SK-N-SH (cell line): Measurements from ENCODE around the gene CSNK1G2. TPM values are rescaled to one million over a fixed set of nuclear protein-coding genes. Genes with fewer than 3 reads are reported as not detected.

ENCODE experiments used
- CTCF ChIA-PET: fragments of 300-600, 350-600 bp; formaldehyde crosslinking; extraction: SDS; loops from one replicate; lab custom pipeline; 2021; lab: Yijun Ruan, JAX
- POLR2A ChIA-PET: fragments of 350-600 bp; sonication (Branson Sonifier 250); formaldehyde crosslinking; extraction: SDS; loops from one replicate; lab custom pipeline; 2020; ENCODE audit warnings: antibody characterized with exemption, inconsistent platforms; lab: Yijun Ruan, JAX
- DNase-seq: peaks from one replicate; pipeline ENCODE4 v3.0.0; 2012
- H2AFZ ChIP-seq: fragments of 200-600 bp; sonication (generic); 2 replicates; pipeline ENCODE4 v1.8.1; 2016; ENCODE audit warnings: antibody characterized with exemption, mild to moderate bottlenecking, low read depth
- H3F3A ChIP-seq: fragments of 200-600 bp; sonication (generic); replicated peaks from 2 replicates; pipeline ENCODE3; 2016; ENCODE audit warnings: antibody characterized with exemption, mild to moderate bottlenecking; ENCODE audit not compliant: insufficient read depth
- H3K27ac ChIP-seq, 2 experiments: fragments of 200-500 bp in 1 of 2; fragments of 200-600 bp in 1 of 2; sonication (Bioruptor generic) in 1 of 2; sonication (generic), shearing (Covaris generic) in 1 of 2; 2 replicates each; pipeline versions ENCODE4 v1.5.1 to v1.6.1; 2014 to 2016; ENCODE audit warnings: low read depth in 2 of 2, inconsistent platforms in 1 of 2, low read length in 1 of 2, mild to moderate bottlenecking in 1 of 2, mixed read lengths in 1 of 2
- H3K27me3 ChIP-seq: fragments of 200-600 bp; sonication (generic), shearing (Covaris generic); 2 replicates; pipeline ENCODE4 v1.6.1; 2016; ENCODE audit warnings: mixed run types; ENCODE audit not compliant: insufficient read depth
- H3K36me3 ChIP-seq, 2 experiments: fragments of 200-500 bp in 1 of 2; fragments of 200-600 bp in 1 of 2; sonication (Bioruptor generic) in 1 of 2; sonication (generic) in 1 of 2; replicated peaks in 1 of 2; 2 replicates each; pipeline versions ENCODE3 to v1.5.1; 2014 to 2016; ENCODE audit warnings: low read length in 1 of 2, mild to moderate bottlenecking in 1 of 2; ENCODE audit not compliant: insufficient read depth in 2 of 2, control insufficient read depth in 1 of 2
- H3K4me1 ChIP-seq, 2 experiments: fragments of 200-500 bp in 1 of 2; fragments of 200-600 bp in 1 of 2; sonication (Bioruptor generic) in 1 of 2; sonication (generic), shearing (Covaris generic) in 1 of 2; 2 replicates each; pipeline versions ENCODE4 v1.5.1 to v1.6.1; 2014 to 2016; ENCODE audit warnings: low read depth in 1 of 2, low read length in 1 of 2, mixed run types in 1 of 2; ENCODE audit not compliant: insufficient read depth in 2 of 2, control insufficient read depth in 1 of 2
- H3K4me2 ChIP-seq: fragments of 200-600 bp; sonication (generic), shearing (Covaris generic); 2 replicates; pipeline ENCODE4 v1.6.1; 2017; ENCODE audit warnings: mixed run types
- H3K4me3 ChIP-seq, 2 experiments: fragments of 200-500 bp in 1 of 2; fragments of 200-600 bp in 1 of 2; sonication (Bioruptor generic) in 1 of 2; sonication (generic), shearing (Covaris generic) in 1 of 2; 2 replicates each; pipeline versions ENCODE4 v1.5.1 to v1.8.1; 2014 to 2016; ENCODE audit warnings: low read depth in 2 of 2, inconsistent platforms in 1 of 2, low read length in 1 of 2, mild to moderate bottlenecking in 1 of 2, mixed read lengths in 1 of 2, moderate library complexity in 1 of 2
- H3K79me2 ChIP-seq: fragments of 200-600 bp; sonication (generic); 2 replicates; pipeline ENCODE4 v1.8.1; 2017; ENCODE audit warnings: mild to moderate bottlenecking; ENCODE audit not compliant: insufficient read depth
- H3K9ac ChIP-seq: fragments of 200-600 bp; sonication (generic); 2 replicates; pipeline ENCODE4 v1.6.1; 2017; ENCODE audit warnings: mixed run types
- H3K9me2 ChIP-seq: fragments of 200-600 bp; sonication (generic); 2 replicates; pipeline ENCODE4 v1.6.1; 2017; ENCODE audit warnings: mixed run types
- H3K9me3 ChIP-seq: fragments of 200-600 bp; sonication (generic); 2 replicates; pipeline ENCODE4 v1.6.1; 2017; ENCODE audit warnings: mixed run types, mild to moderate bottlenecking, moderate library complexity
- H4K20me1 ChIP-seq: fragments of 200-600 bp; sonication (generic); 2 replicates; pipeline ENCODE4 v1.6.1; 2017; ENCODE audit warnings: mild to moderate bottlenecking, mixed run types; ENCODE audit not compliant: insufficient read depth
- CHD2 ChIP-seq: fragments of 150-350 bp; IDR thresholded peaks from 2 replicates; pipeline ENCODE4 v1.6.1; 2018; ENCODE audit warnings: low read length; ENCODE audit not compliant: partially characterized antibody
- CTCF ChIP-seq: fragments of 200-600 bp; sonication (generic); IDR thresholded peaks from 2 replicates; pipeline ENCODE4 v1.6.1; 2017; ENCODE audit warnings: antibody characterized with exemption, mild to moderate bottlenecking, moderate library complexity
- FOSL2 ChIP-seq: IDR thresholded peaks from 2 replicates; pipeline ENCODE4 v1.4.0; 2012; ENCODE audit warnings: low read depth, mild to moderate bottlenecking, moderate library complexity, borderline replicate concordance
- GABPA ChIP-seq: IDR thresholded peaks from 2 replicates; pipeline ENCODE4 v1.4.0; 2012; ENCODE audit warnings: low read depth, mild to moderate bottlenecking
- GATA2 ChIP-seq: sonication (generic); formaldehyde crosslinking; IDR thresholded peaks from 2 replicates; pipeline ENCODE4 v1.5.0; 2020; ENCODE audit warnings: mild to moderate bottlenecking, missing genetic modification reagents
- MAX ChIP-seq: IDR thresholded peaks from 2 replicates; pipeline ENCODE4 v1.4.0; 2012; ENCODE audit warnings: low read depth
- NFIC ChIP-seq: IDR thresholded peaks from 2 replicates; pipeline ENCODE4 v1.4.0; 2012; ENCODE audit warnings: borderline replicate concordance
- NRF1 ChIP-seq: IDR thresholded peaks from 2 replicates; pipeline ENCODE4 v1.6.1; 2012; ENCODE audit warnings: low read depth, mild to moderate bottlenecking, low read length
- RAD21 ChIP-seq: IDR thresholded peaks from 2 replicates; pipeline ENCODE4 v1.6.1; 2012; ENCODE audit warnings: mild to moderate bottlenecking, low read length
- RCOR1 ChIP-seq: fragments of 150-350 bp; IDR thresholded peaks from 2 replicates; pipeline ENCODE4 v1.6.1; 2017; ENCODE audit warnings: antibody characterized with exemption, low read length
- REST ChIP-seq: IDR thresholded peaks from 2 replicates; pipeline ENCODE4 v1.6.1; 2012; ENCODE audit warnings: mild to moderate bottlenecking, low read depth, low read length, moderate library complexity
- RXRA ChIP-seq: IDR thresholded peaks from 2 replicates; pipeline ENCODE4 v1.4.0; 2012; ENCODE audit warnings: low read depth, mild to moderate bottlenecking, borderline replicate concordance
- SMC3 ChIP-seq: IDR thresholded peaks from 2 replicates; pipeline ENCODE4 v1.6.1; 2012; ENCODE audit warnings: low read depth, low read length, improper control_type of control experiment
- TCF12 ChIP-seq: IDR thresholded peaks from 2 replicates; pipeline ENCODE4 v1.4.0; 2012
- TEAD4 ChIP-seq: IDR thresholded peaks from 2 replicates; pipeline ENCODE4 v1.4.0; 2012; ENCODE audit warnings: mild to moderate bottlenecking, borderline replicate concordance; ENCODE audit not compliant: insufficient read depth
- WGBS: methylation state at CpG from one replicate; pipeline ENCODE4 v1.1.6; 2017; ENCODE audit warnings: low lambda C conversion rate; 5-methylcytosine and 5-hydroxymethylcytosine counted together
- polyA plus RNA-seq, 3 experiments: library from polyadenylated mRNA; depleted of rRNA; stranded (reverse); fragments of >200 nt; gene quantifications; 2 replicates each; pipeline ENCODE4 v1.2.3, GENCODE V29; 2012
- TF ChIP-seq, protein P1 (sequence below): fragments of 150-350 bp; IDR thresholded peaks from 2 replicates; pipeline ENCODE4 v1.6.1; 2016; ENCODE audit warnings: mild to moderate bottlenecking, low read depth, low read length

CSNK1G2 gene
- polyA plus RNA-seq, 1 of the 3 experiments (the other 2 are of a cell fraction): 79.4 TPM

- TF ChIP-seq REST: no peak
- TF ChIP-seq NRF1: no peak
- TF ChIP-seq MAX: no peak
These were observed 27.0 kb upstream of the CSNK1G2 start (continued) for GRCh38 chr19:1913781-1914577.

GRCh38 chr19:1914826-1915341, 26.1 kb upstream of the CSNK1G2 start:
- ChIA-PET POLR2A (no interaction called here), CTCF (interaction anchor here (1.0 to 3.5 kb wide), 2 partner anchors 14 to 15 kb away, joined by 3 to 15 read pairs; no protein-coding TSS in a partner anchor)
- Histone ChIP-seq H3K27ac (no peak overlapping the region), H3K9me3 (no peaks in the 10 kb centered on the region), H3K9ac (no peak overlapping the region), H3K27me3 (no peaks in the 10 kb centered on the region), H3F3A (no peaks in the 10 kb centered on the region), H3K4me3 (no peak overlapping the region), H3K4me1 (peaks cover 0 to 2% of the 10 kb centered on the region in 2 experiments; a peak in 1 of 4 replicates), H4K20me1 (peaks cover 31% of the 10 kb centered on the region), H3K4me2 (no peak overlapping the region), H3K9me2 (no peaks in the 10 kb centered on the region), H3K36me3 (peaks cover 0 to 33% of the 10 kb centered on the region in 2 experiments), H2AFZ (no peak overlapping the region), H3K79me2 (peaks cover 52% of the 10 kb centered on the region)
- DNase-seq: no peak
- 86% methylated on average over 7 of the region's 23 CpGs for WGBS
- TF ChIP-seq RAD21: no peak
- TF ChIP-seq, all 33 proteins: peak for 0

GRCh38 chr19:1917146-1917545, 23.8 kb upstream of the CSNK1G2 start:
- DNase-seq: no peak
- Histone ChIP-seq H3K27ac (no peak overlapping the region), H3K4me2 (no peak overlapping the region), H3K4me3 (no peak overlapping the region), H3F3A (no peaks in the 10 kb centered on the region), H3K9me2 (no peaks in the 10 kb centered on the region), H3K79me2 (peaks cover 29% of the 10 kb centered on the region), H3K9ac (no peak overlapping the region), H4K20me1 (peaks cover 15% of the 10 kb centered on the region; the same call in 1 of the 2 replicates), H3K9me3 (no peaks in the 10 kb centered on the region), H3K27me3 (no peaks in the 10 kb centered on the region), H2AFZ (no peak overlapping the region), H3K4me1 (no peaks in the 10 kb centered on the region), H3K36me3 (peaks cover 0 to 46% of the 10 kb centered on the region in 2 experiments)
- CTCF ChIA-PET: interaction anchor here (2.4 kb wide), 1 partner anchor 11 kb away, joined by 10 read pairs; no protein-coding TSS in a partner anchor
- POLR2A ChIA-PET: no interaction called here
- WGBS: 96% methylated on average over 17 of the region's 17 CpGs
- TF ChIP-seq, protein P1, sequence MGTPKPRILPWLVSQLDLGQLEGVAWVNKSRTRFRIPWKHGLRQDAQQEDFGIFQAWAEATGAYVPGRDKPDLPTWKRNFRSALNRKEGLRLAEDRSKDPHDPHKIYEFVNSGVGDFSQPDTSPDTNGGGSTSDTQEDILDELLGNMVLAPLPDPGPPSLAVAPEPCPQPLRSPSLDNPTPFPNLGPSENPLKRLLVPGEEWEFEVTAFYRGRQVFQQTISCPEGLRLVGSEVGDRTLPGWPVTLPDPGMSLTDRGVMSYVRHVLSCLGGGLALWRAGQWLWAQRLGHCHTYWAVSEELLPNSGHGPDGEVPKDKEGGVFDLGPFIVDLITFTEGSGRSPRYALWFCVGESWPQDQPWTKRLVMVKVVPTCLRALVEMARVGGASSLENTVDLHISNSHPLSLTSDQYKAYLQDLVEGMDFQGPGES: no peak
- TF ChIP-seq NFIC: no peak
- TF ChIP-seq TEAD4: no peak
- TF ChIP-seq RCOR1: no peak
- no peak for TF ChIP-seq FOSL2
- TF ChIP-seq GABPA: no peak
- no peak for TF ChIP-seq TCF12
- no peak for TF ChIP-seq SMC3
- no peak for TF ChIP-seq CHD2
- TF ChIP-seq RXRA: no peak
- TF ChIP-seq CTCF: no peak
- no peak for TF ChIP-seq GATA2
